ENCODE results near the gene AICDA. TPM values are rescaled to one million over a fixed set of nuclear protein-coding genes. Genes with fewer than 3 reads are reported as not detected.

Gene AICDA
- total RNA-seq, 1 experiment from 2014 or later: not detected

DNA sequence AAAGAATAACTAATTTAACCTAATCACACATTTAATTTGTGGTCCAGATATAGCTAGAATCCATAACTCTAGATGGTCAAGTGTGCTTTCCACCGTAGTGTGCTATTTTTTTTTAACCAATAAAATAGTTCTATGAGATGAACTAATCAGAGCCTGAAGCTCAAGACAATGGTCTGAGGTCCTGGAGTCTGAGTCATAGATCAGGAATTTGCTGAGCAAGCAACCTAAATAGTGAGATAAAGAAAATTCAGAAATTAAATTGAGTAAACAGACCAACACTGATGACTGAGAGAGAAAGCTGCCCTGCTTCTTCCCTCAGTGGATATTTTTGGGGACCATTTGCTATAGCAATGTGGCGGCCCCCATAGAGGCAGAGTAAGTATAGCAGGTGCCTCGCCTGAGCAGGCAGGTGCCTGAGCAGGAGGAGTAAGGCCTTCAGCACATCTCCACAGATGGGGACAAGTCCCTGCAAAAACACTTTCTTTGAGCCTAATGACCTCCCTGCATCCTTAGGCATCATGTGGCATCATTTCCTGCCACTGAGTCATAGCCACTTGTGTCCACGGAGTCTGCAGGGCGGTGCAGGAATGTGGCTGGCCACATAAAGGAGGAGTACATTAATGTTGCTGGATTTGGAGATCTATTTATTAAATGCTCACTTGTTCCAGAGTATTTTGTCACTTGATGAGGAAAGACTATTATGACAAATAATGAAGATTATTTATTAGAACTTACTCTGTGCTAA lies 58.0 kb downstream of the AICDA start:
- peak; percentile 41 for DNase-seq (ENCODE audit: low read depth)

DNA sequence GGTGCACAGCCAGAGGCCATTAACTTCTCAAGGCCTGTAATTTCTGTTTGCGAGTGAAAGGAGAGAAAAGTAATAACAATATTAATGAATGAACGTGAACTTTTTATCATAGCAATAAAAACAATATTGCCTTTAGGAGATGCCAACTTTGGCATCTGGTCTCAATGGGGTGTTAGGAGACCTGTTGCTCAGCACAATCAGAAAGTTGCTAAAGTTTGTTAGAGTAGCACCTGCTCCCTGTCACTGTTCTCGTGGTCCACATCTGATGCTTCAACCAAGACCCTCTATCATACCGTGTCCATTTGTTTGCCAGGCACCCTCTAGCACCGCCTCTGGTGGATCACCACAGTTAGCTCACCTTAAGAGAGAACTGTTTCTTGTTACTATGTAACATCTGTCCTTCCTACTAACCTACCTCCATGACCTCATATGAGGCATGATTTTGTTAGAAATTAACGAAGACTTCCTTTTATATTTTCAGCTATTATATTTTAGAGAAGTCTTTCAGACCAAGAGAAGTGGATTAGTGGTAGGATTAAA lies 59.5 kb downstream of the AICDA start:
- DNase-seq (ENCODE audit: low read depth): no peak

Other genes starting within 250 kb of the AICDA start
- not detected in 2 replicates for gene CLEC6A, start 156.9 kb downstream of the AICDA start, total RNA-seq (2014; rRNA removed; shearing (Covaris generic))
- not detected in 2 replicates for gene CLEC4D, start 99.4 kb downstream of the AICDA start, total RNA-seq (2014; rRNA removed; shearing (Covaris generic))
- not detected in 2 replicates for gene CLEC4E, start 72.0 kb downstream of the AICDA start, total RNA-seq (2014; rRNA removed; shearing (Covaris generic))
- not detected in 2 replicates for gene MFAP5, start 50.0 kb upstream of the AICDA start, total RNA-seq (2014; rRNA removed; shearing (Covaris generic))
- gene RIMKLB, start 85.1 kb upstream of the AICDA start, total RNA-seq (2014; rRNA removed; shearing (Covaris generic)): 4.0 and 9.2 TPM in 2 replicates
- not detected in 2 replicates for gene A2ML1, start 209.8 kb upstream of the AICDA start, total RNA-seq (2014; rRNA removed; shearing (Covaris generic))